RCC 7860 (cell line): Measurements from ENCODE around the gene RPP25L.
A peak's percentile ranks its signal among the peaks of the same experiment; 100 is the strongest.

Experiments used
- DNase-seq: peaks from one replicate; pipeline ENCODE4 v3.0.0-alpha.2; 2015; ENCODE audit warnings: low spot score
- FAIRE-seq: peaks from 2 replicates; lab custom pipeline; 2012; peaks lifted over from hg19 to GRCh38; lab: Jason Lieb, UNC

Gene RPP25L

GRCh38 chr9:34638138-34638445, 26.2 kb upstream of the RPP25L start:
- FAIRE-seq (no peak), DNase-seq (no peak)

GRCh38 chr9:34637356-34638137, 25.6 kb upstream of the RPP25L start, which contains the start of gene SIGMAR1:
Gene SIGMAR1, minus strand, starts transcription at chr9:34637787. Its CDS starts 90 bp downstream, at chr9:34637697.
- DNase-seq (peak; percentile 73), FAIRE-seq (no peak)

GRCh38 chr9:34636791-34637355, 25.0 kb upstream of the RPP25L start:
- FAIRE-seq, result no peak
- no peak for DNase-seq

- FAIRE-seq (no peak), DNase-seq (no peak)
Observed at GRCh38 chr9:34635556-34635955, 23.7 kb upstream of the RPP25L start.

- FAIRE-seq (no peak), DNase-seq (no peak)
Observed at GRCh38 chr9:34634551-34635248, 22.8 kb upstream of the RPP25L start.

- FAIRE-seq, result no peak
Observed at GRCh38 chr9:34633851-34634550, 22.1 kb upstream of the RPP25L start.

GRCh38 chr9:34633166-34633565, 21.3 kb upstream of the RPP25L start:
- DNase-seq (no peak), FAIRE-seq (no peak)

More at GRCh38 chr9:34633851-34634550, 22.1 kb upstream of the RPP25L start:
- peak; percentile 44 for DNase-seq

GRCh38 chr9:34630402-34631154, 18.7 kb upstream of the RPP25L start:
- no peak for FAIRE-seq
- DNase-seq, result no peak

- no peak for DNase-seq
- no peak for FAIRE-seq
Observed at GRCh38 chr9:34629491-34629808, 17.6 kb upstream of the RPP25L start.

GRCh38 chr9:34628656-34629490, 17.0 kb upstream of the RPP25L start, which contains the start of gene ARID3C:
Gene ARID3C, minus strand, starts transcription at chr9:34629066. Its CDS starts 1,052 bp downstream, at chr9:34628014.
- FAIRE-seq, result no peak
- no peak for DNase-seq

- no peak for DNase-seq
- FAIRE-seq, result no peak
Observed at GRCh38 chr9:34627716-34628655, 16.1 kb upstream of the RPP25L start.

- FAIRE-seq, result no peak
- DNase-seq, result no peak
Observed at GRCh38 chr9:34625186-34625486, 13.2 kb upstream of the RPP25L start.

GRCh38 chr9:34624475-34625185, 12.7 kb upstream of the RPP25L start:
- FAIRE-seq (no peak), DNase-seq (no peak)

- FAIRE-seq (no peak), DNase-seq (no peak)
Observed at GRCh38 chr9:34623374-34624235, 11.7 kb upstream of the RPP25L start.

- DNase-seq (peak; percentile 78), FAIRE-seq (peak; percentile 63)
Observed at GRCh38 chr9:34620061-34620994, 8.4 kb upstream of the RPP25L start, which contains the start of gene DCTN3. Gene DCTN3, minus strand, starts transcription at chr9:34620495. Its CDS starts 31 bp downstream, at chr9:34620464.

GRCh38 chr9:34615132-34615531, 3.2 kb upstream of the RPP25L start:
- DNase-seq, result no peak
- FAIRE-seq, result no peak
